ENCODE data around the gene OSBP2.

Gene OSBP2

GRCh38 chr22:30689622-30690021 is 5.1 kb upstream of the OSBP2 start:
- H3K4me2 ChIP-seq (ENCODE audit: low read depth, low read length, poor library complexity, severe bottlenecking): no peak overlapping the region
- no peaks in the 10 kb centered on the region for H3K4me1 ChIP-seq (ENCODE audit: insufficient read depth, low read length, poor library complexity, severe bottlenecking)
- no peak overlapping the region for H3K4me3 ChIP-seq (ENCODE audit: low read length, poor library complexity, severe bottlenecking)
- H3K27me3 ChIP-seq (ENCODE audit: insufficient read depth, low read length, poor library complexity, severe bottlenecking): no peaks in the 10 kb centered on the region
- H3K9me3 ChIP-seq (ENCODE audit: insufficient read depth, low read depth, low read length): no peaks in the 10 kb centered on the region
- no peaks in the 10 kb centered on the region for H3K36me3 ChIP-seq (ENCODE audit: insufficient read depth, low read length)
- H3K9ac ChIP-seq (ENCODE audit: low read depth, low read length, poor library complexity, severe bottlenecking): no peak overlapping the region
- no peak overlapping the region for H2AFZ ChIP-seq (ENCODE audit: low read length)
- H4K20me1 ChIP-seq (ENCODE audit: insufficient read depth, low read length, poor library complexity, severe bottlenecking): no peaks in the 10 kb centered on the region
- no peaks in the 10 kb centered on the region for H3K79me2 ChIP-seq (ENCODE audit: insufficient read depth, low read length)
- H3F3A ChIP-seq (ENCODE audit: low read depth): no peaks in the 10 kb centered on the region
- TF ChIP-seq EZH2phosphoT487 (IDR thresholded peaks at IDR 0.05; ENCODE audit: borderline replicate concordance) (no peak), CTCF (conservative IDR thresholded peaks at IDR 0.05; ENCODE audit: low read length) (no peak)
- no peaks in the 10 kb centered on the region for H3K9me2 ChIP-seq (replicated peaks; ENCODE audit: low read depth, low read length)

GRCh38 chr22:30691204-30691603 is 3.5 kb upstream of the OSBP2 start:
- Histone ChIP-seq H4K20me1 (ENCODE audit: insufficient read depth, low read length, poor library complexity, severe bottlenecking) (no peaks in the 10 kb centered on the region), H3K9me2 (replicated peaks; ENCODE audit: low read depth, low read length) (no peaks in the 10 kb centered on the region), H3K79me2 (ENCODE audit: insufficient read depth, low read length) (no peaks in the 10 kb centered on the region), H3K4me2 (ENCODE audit: low read depth, low read length, poor library complexity, severe bottlenecking) (no peak overlapping the region), H2AFZ (ENCODE audit: low read length) (no peak overlapping the region), H3K9me3 (ENCODE audit: insufficient read depth, low read depth, low read length) (no peaks in the 10 kb centered on the region), H3F3A (ENCODE audit: low read depth) (no peaks in the 10 kb centered on the region), H3K27me3 (ENCODE audit: insufficient read depth, low read length, poor library complexity, severe bottlenecking) (no peaks in the 10 kb centered on the region), H3K4me1 (ENCODE audit: insufficient read depth, low read length, poor library complexity, severe bottlenecking) (no peaks in the 10 kb centered on the region), H3K36me3 (ENCODE audit: insufficient read depth, low read length) (no peaks in the 10 kb centered on the region), H3K9ac (ENCODE audit: low read depth, low read length, poor library complexity, severe bottlenecking) (no peak overlapping the region), H3K4me3 (ENCODE audit: low read length, poor library complexity, severe bottlenecking) (no peak overlapping the region)
- no peak for TF ChIP-seq EZH2phosphoT487 (IDR thresholded peaks at IDR 0.05; ENCODE audit: borderline replicate concordance)
- TF ChIP-seq CTCF (conservative IDR thresholded peaks at IDR 0.05; ENCODE audit: low read length): no peak

- no peak overlapping the region for H2AFZ ChIP-seq (ENCODE audit: low read length)
- no peak overlapping the region for H3K4me2 ChIP-seq (ENCODE audit: low read depth, low read length, poor library complexity, severe bottlenecking)
- H3K9ac ChIP-seq (ENCODE audit: low read depth, low read length, poor library complexity, severe bottlenecking): no peak overlapping the region
- no peak for TF ChIP-seq EZH2phosphoT487 (IDR thresholded peaks at IDR 0.05; ENCODE audit: borderline replicate concordance)
- TF ChIP-seq CTCF (conservative IDR thresholded peaks at IDR 0.05; ENCODE audit: low read length): no peak
- no peaks in the 10 kb centered on the region for H3K79me2 ChIP-seq (ENCODE audit: insufficient read depth, low read length)
- H3K9me2 ChIP-seq (replicated peaks; ENCODE audit: low read depth, low read length): no peaks in the 10 kb centered on the region
- H3K36me3 ChIP-seq (ENCODE audit: insufficient read depth, low read length): no peaks in the 10 kb centered on the region
- no peaks in the 10 kb centered on the region for H3K4me1 ChIP-seq (ENCODE audit: insufficient read depth, low read length, poor library complexity, severe bottlenecking)
- H3K27me3 ChIP-seq (ENCODE audit: insufficient read depth, low read length, poor library complexity, severe bottlenecking): no peaks in the 10 kb centered on the region
- no peak overlapping the region for H3K4me3 ChIP-seq (ENCODE audit: low read length, poor library complexity, severe bottlenecking)
- no peaks in the 10 kb centered on the region for H3K9me3 ChIP-seq (ENCODE audit: insufficient read depth, low read depth, low read length)
- no peaks in the 10 kb centered on the region for H4K20me1 ChIP-seq (ENCODE audit: insufficient read depth, low read length, poor library complexity, severe bottlenecking)
- H3F3A ChIP-seq (ENCODE audit: low read depth): no peaks in the 10 kb centered on the region
Measured at GRCh38 chr22:30694171-30694639, 469 bp upstream of the OSBP2 start.

Measured in Loucy (cell line).